MCF 10A (cell line): Measurements from ENCODE around the gene ZNF365. TPM values are rescaled to one million over a fixed set of nuclear protein-coding genes. Genes with fewer than 3 reads are reported as not detected.

Experiments
- BruUV-seq: library from RNA; stranded (reverse); fragments of 400-500 nt; replicated peaks from 2 replicates; lab custom pipeline; 2021; lab: Mats Ljungman, UMichigan
- CTCF ChIA-PET: fragments of 300-600 bp; sonication (Branson Sonifier 250); formaldehyde crosslinking; extraction: SDS; loops from one replicate; lab custom pipeline; 2021; ENCODE audit warnings: antibody characterized with exemption, inconsistent platforms; lab: Yijun Ruan, JAX
- POLR2A ChIA-PET: fragments of 300-600, 350-650 bp; sonication (Branson Sonifier 250); formaldehyde crosslinking; extraction: SDS; loops from one replicate; lab custom pipeline; 2020; ENCODE audit warnings: antibody characterized with exemption, inconsistent platforms; lab: Yijun Ruan, JAX
- DNase-seq: peaks from one replicate; pipeline ENCODE4 v3.0.0-alpha.2; 2018; ENCODE audit not compliant: unreplicated experiment
- H3K27ac Mint-ChIP-seq: one replicate; pipeline ENCODE4 v1.8.0; 2022; ENCODE audit warnings: mild to moderate bottlenecking, low read depth, mixed read lengths; ENCODE audit not compliant: unreplicated experiment
- H3K27me3 Mint-ChIP-seq: one replicate; pipeline ENCODE4 v1.8.0; 2022; ENCODE audit warnings: mixed read lengths; ENCODE audit not compliant: insufficient read depth, unreplicated experiment
- H3K36me3 Mint-ChIP-seq: one replicate; pipeline ENCODE4 v1.8.0; 2022; ENCODE audit warnings: mild to moderate bottlenecking, moderate library complexity, mixed read lengths; ENCODE audit not compliant: insufficient read depth, unreplicated experiment
- H3K4me1 Mint-ChIP-seq: one replicate; pipeline ENCODE4 v1.8.0; 2022; ENCODE audit warnings: mixed read lengths; ENCODE audit not compliant: insufficient read depth, unreplicated experiment
- H3K4me3 Mint-ChIP-seq: one replicate; pipeline ENCODE4 v1.8.0; 2022; ENCODE audit warnings: mild to moderate bottlenecking, moderate library complexity, mixed read lengths; ENCODE audit not compliant: unreplicated experiment
- H3K9me3 Mint-ChIP-seq: one replicate; pipeline ENCODE4 v1.8.0; 2022; ENCODE audit warnings: mixed read lengths; ENCODE audit not compliant: unreplicated experiment
- CTCF ChIP-seq: fragments of 200-600 bp; IDR thresholded peaks from one replicate; pipeline ENCODE4 v1.8.0; 2022; ENCODE audit warnings: antibody characterized with exemption, mild to moderate bottlenecking; ENCODE audit not compliant: unreplicated experiment
- intact Hi-C: fragments of 100-400 bp; cut with micrococcal nuclease; formaldehyde crosslinking; loops from 2 replicates; pipeline ENCODE4 v1.14.1; 2022
- total RNA-seq: library from RNA; stranded (reverse); gene quantifications from 2 replicates; pipeline ENCODE4 v1.2.3, GENCODE V29; 2022

ZNF365 gene
- total RNA-seq, 1 experiment from 2014 or later = 1.3 TPM

GRCh38 chr10:62332406-62332805 lies 41.8 kb upstream of the ZNF365 start:
- CTCF ChIA-PET = no interaction called here
- no peak for DNase-seq
- Mint-ChIP-seq H3K4me1 (peaks cover 20% of the 10 kb centered on the region), H3K27me3 (no peaks in the 10 kb centered on the region), H3K36me3 (no peaks in the 10 kb centered on the region), H3K27ac (no peak overlapping the region), H3K4me3 (no peak overlapping the region), H3K9me3 (peaks cover 12% of the 10 kb centered on the region)
- TF ChIP-seq CTCF = no peak
- BruUV-seq = no TSS peak
- POLR2A ChIA-PET = no interaction called here
- intact Hi-C loops = no loop called here

- H3K9me3 Mint-ChIP-seq = peaks cover 12% of the 10 kb centered on the region
- intact Hi-C loops = no loop called here
- no peaks in the 10 kb centered on the region for H3K36me3 Mint-ChIP-seq
- no peak for TF ChIP-seq CTCF
- CTCF ChIA-PET = no interaction called here
- H3K27me3 Mint-ChIP-seq = no peaks in the 10 kb centered on the region
- no peak overlapping the region for H3K27ac Mint-ChIP-seq
- POLR2A ChIA-PET = no interaction called here
- H3K4me3 Mint-ChIP-seq = no peak overlapping the region
- peaks cover 20% of the 10 kb centered on the region for H3K4me1 Mint-ChIP-seq
- no peak for DNase-seq
- BruUV-seq = no TSS peak
Observed at GRCh38 chr10:62333135-62333889, 40.9 kb upstream of the ZNF365 start.

GRCh38 chr10:62333988-62334682 lies 40.0 kb upstream of the ZNF365 start:
- H3K4me1 Mint-ChIP-seq = peaks cover 20% of the 10 kb centered on the region
- POLR2A ChIA-PET = no interaction called here
- H3K27me3 Mint-ChIP-seq = no peaks in the 10 kb centered on the region
- CTCF ChIA-PET = interaction anchor here (0.7 kb wide), 1 partner anchor 1220 kb away, joined by 3 read pairs; no protein-coding TSS in a partner anchor
- no peak overlapping the region for H3K4me3 Mint-ChIP-seq
- H3K9me3 Mint-ChIP-seq = peaks cover 12% of the 10 kb centered on the region
- H3K36me3 Mint-ChIP-seq = no peaks in the 10 kb centered on the region
- no peak for TF ChIP-seq CTCF
- DNase-seq = no peak
- intact Hi-C loops = no loop called here
- BruUV-seq = no TSS peak
- no peak overlapping the region for H3K27ac Mint-ChIP-seq

- Mint-ChIP-seq H3K4me1 (peaks cover 20% of the 10 kb centered on the region), H3K9me3 (peaks cover 12% of the 10 kb centered on the region), H3K4me3 (no peak overlapping the region), H3K27ac (peak overlapping the region; percentile 75), H3K36me3 (no peaks in the 10 kb centered on the region), H3K27me3 (no peaks in the 10 kb centered on the region)
- CTCF ChIA-PET = interaction anchor here (0.6 kb wide), 1 partner anchor 28 kb away, joined by 3 read pairs; no protein-coding TSS in a partner anchor
- intact Hi-C loops = no loop called here
- POLR2A ChIA-PET = no interaction called here
- TF ChIP-seq CTCF = no peak
- no TSS peak for BruUV-seq
- DNase-seq = peak; percentile 2
Observed at GRCh38 chr10:62335326-62335725, 38.8 kb upstream of the ZNF365 start.
